Glutamatergic neuron (in vitro differentiated cells): ENCODE results near the gene DNAJA2. TPM values are rescaled to one million over a fixed set of nuclear protein-coding genes. Genes with fewer than 3 reads are reported as not detected.
A peak's percentile ranks its signal among the peaks of the same experiment; 100 is the strongest.

Source experiments
- DNase-seq: peaks from one replicate; pipeline ENCODE4 v3.0.0; 2022
- H3K27ac Mint-ChIP-seq: one replicate; pipeline ENCODE4 v1.8.0; 2020; ENCODE audit warnings: mild to moderate bottlenecking, mixed read lengths, inconsistent platforms; ENCODE audit not compliant: unreplicated experiment
- H3K27me3 Mint-ChIP-seq: one replicate; pipeline ENCODE4 v1.8.0; 2020; ENCODE audit warnings: mild to moderate bottlenecking, moderate library complexity, mixed read lengths, inconsistent platforms; ENCODE audit not compliant: unreplicated experiment
- H3K36me3 Mint-ChIP-seq: one replicate; pipeline ENCODE4 v1.8.0; 2020; ENCODE audit warnings: mild to moderate bottlenecking, mixed read lengths, inconsistent platforms; ENCODE audit not compliant: unreplicated experiment
- H3K4me1 Mint-ChIP-seq: one replicate; pipeline ENCODE4 v1.8.0; 2020; ENCODE audit warnings: mild to moderate bottlenecking, low read depth, mixed read lengths, inconsistent platforms; ENCODE audit not compliant: unreplicated experiment
- H3K4me3 Mint-ChIP-seq: one replicate; pipeline ENCODE4 v1.8.0; 2020; ENCODE audit warnings: mild to moderate bottlenecking, mixed read lengths, inconsistent platforms; ENCODE audit not compliant: unreplicated experiment
- H3K9me3 Mint-ChIP-seq: one replicate; pipeline ENCODE4 v1.8.0; 2020; ENCODE audit warnings: mild to moderate bottlenecking, moderate library complexity, mixed read lengths, inconsistent platforms; ENCODE audit not compliant: unreplicated experiment
- total RNA-seq: library from RNA; stranded (reverse); fragmentation: NEBNext Ultra II Directional; extraction: Animal tissue kit (Norgen Biotek cat#: 25700); gene quantifications from one replicate; pipeline ENCODE4 v1.2.1, GENCODE V29; 2021; ENCODE audit not compliant: unreplicated experiment
- TF ChIP-seq, protein P1 (sequence below): fragments of 200-600 bp; sonication (generic); IDR thresholded peaks from one replicate; pipeline ENCODE4 v1.5.0; 2021; ENCODE audit not compliant: partially characterized antibody, unreplicated experiment

The DNAJA2 gene
- total RNA-seq, 1 donor from 2014 or later: 95.8 TPM

DNA sequence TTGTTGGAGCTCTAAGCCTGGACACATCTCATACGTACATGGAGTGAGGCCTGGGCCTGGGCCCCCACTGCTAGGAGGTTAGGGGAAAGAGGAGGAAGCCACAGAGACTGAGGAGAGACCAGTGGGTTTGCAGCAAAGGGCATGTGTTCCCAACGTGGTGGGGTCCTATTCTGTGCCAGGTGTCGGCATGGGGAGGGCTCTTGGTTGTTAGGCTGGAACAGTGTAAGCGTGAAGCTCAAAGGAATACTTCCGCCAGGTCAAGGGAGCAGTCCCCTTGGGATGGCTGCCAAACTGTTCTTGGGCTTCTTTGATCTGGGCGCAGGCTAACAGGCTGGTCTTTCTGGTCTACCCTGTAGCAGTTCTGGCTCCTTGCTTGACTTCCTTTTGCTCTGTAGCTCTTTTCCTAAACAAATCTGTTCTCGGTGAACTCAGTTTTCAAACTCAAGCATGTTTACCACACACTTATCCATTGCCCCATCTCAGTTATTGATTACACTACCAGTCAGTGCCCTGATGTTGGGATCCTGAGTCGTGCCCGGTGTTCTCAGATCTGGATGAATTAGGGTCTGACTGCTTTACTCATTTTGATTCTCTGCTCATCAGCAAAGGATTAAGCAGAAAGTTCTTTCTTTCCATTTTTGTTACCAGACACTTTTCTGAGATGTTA is 52.9 kb downstream of the DNAJA2 start:
- H3K27me3 Mint-ChIP-seq: peaks cover 29% of the 10 kb centered on the region
- peaks cover 11% of the 10 kb centered on the region for H3K36me3 Mint-ChIP-seq
- H3K4me1 Mint-ChIP-seq: peaks cover 52% of the 10 kb centered on the region
- no peak for DNase-seq
- peak overlapping the region; percentile 97 for H3K27ac Mint-ChIP-seq
- peak overlapping the region; percentile 87 for H3K4me3 Mint-ChIP-seq
- TF ChIP-seq, protein P1, sequence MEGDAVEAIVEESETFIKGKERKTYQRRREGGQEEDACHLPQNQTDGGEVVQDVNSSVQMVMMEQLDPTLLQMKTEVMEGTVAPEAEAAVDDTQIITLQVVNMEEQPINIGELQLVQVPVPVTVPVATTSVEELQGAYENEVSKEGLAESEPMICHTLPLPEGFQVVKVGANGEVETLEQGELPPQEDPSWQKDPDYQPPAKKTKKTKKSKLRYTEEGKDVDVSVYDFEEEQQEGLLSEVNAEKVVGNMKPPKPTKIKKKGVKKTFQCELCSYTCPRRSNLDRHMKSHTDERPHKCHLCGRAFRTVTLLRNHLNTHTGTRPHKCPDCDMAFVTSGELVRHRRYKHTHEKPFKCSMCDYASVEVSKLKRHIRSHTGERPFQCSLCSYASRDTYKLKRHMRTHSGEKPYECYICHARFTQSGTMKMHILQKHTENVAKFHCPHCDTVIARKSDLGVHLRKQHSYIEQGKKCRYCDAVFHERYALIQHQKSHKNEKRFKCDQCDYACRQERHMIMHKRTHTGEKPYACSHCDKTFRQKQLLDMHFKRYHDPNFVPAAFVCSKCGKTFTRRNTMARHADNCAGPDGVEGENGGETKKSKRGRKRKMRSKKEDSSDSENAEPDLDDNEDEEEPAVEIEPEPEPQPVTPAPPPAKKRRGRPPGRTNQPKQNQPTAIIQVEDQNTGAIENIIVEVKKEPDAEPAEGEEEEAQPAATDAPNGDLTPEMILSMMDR: no peak
- H3K9me3 Mint-ChIP-seq: peaks cover 29% of the 10 kb centered on the region

DNA sequence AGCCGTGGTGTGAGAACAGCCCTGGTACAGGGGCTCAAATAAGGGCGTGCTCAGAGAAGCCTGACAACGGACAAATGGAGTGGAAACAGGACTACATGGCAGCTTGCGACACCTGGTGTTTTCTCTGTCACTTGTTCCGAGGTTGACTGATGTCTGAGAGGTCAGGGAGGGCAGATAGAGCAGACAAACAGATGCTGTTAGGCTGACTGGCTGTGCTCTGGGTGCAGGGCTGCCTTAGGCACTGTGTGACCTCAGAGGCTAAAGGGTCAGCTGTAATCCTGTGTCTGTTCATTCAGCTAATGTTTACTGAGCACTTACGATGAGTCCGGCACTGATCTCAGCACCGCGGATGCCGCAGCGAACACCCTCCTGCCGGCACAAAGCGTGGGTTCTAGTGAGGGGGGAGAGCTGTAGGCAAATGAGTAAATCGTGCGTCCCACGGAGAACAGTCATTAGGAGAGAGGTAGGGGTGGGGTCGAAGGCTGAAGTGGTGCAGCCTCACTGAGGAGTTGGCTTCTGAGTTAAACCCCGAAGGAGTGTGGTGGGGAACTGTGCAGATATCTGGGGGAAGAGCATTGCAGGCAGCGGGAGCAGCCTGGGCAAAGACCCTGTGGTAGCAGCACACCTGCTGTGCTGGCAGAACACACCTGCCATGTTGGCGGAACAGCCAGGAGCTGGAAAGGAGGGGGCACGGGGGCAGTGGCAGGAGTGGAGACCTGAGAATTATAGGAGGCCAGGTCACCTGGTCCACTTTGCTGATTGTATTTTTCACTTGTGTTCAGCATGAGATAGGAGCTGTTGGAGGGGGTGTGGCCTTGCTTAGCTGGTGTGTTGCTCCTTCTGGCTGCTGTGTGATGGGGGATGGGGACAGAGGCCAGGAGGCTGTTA is 54.3 kb downstream of the DNAJA2 start:
- TF ChIP-seq, protein P1: no peak
- H3K4me3 Mint-ChIP-seq: peak overlapping the region; percentile 87
- peaks cover 61% of the 10 kb centered on the region for H3K4me1 Mint-ChIP-seq
- H3K9me3 Mint-ChIP-seq: peaks cover 35% of the 10 kb centered on the region
- peak overlapping the region; percentile 97 for H3K27ac Mint-ChIP-seq
- DNase-seq: peak; percentile 86
- peaks cover 17% of the 10 kb centered on the region for H3K36me3 Mint-ChIP-seq
- peaks cover 37% of the 10 kb centered on the region for H3K27me3 Mint-ChIP-seq

DNA sequence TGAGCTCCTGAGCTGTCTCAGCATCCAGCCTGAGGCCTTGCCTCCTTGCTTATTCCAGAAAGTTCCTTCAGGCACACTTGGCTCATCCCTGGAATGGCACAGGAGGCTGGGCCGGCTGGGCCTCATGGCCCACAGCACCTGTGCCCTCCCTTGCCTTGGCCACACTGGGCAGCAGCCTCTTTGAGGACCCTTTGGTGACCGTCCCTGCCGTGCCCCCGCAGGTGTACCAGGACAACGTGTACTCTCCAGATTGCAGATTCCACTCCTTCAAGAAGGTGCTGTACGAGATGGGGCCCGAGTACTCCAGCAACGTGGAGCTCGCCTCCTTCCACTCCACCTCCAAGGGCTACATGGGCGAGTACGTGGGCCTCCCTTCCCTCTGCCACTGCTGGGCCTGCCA is 55.1 kb downstream of the DNAJA2 start:
- H3K9me3 Mint-ChIP-seq: peaks cover 35% of the 10 kb centered on the region
- H3K27me3 Mint-ChIP-seq: peaks cover 39% of the 10 kb centered on the region
- peak overlapping the region; percentile 50 for H3K4me3 Mint-ChIP-seq
- H3K36me3 Mint-ChIP-seq: peaks cover 17% of the 10 kb centered on the region
- H3K27ac Mint-ChIP-seq: peak overlapping the region; percentile 97
- H3K4me1 Mint-ChIP-seq: peaks cover 62% of the 10 kb centered on the region
- DNase-seq: no peak
- TF ChIP-seq, protein P1: no peak

DNA sequence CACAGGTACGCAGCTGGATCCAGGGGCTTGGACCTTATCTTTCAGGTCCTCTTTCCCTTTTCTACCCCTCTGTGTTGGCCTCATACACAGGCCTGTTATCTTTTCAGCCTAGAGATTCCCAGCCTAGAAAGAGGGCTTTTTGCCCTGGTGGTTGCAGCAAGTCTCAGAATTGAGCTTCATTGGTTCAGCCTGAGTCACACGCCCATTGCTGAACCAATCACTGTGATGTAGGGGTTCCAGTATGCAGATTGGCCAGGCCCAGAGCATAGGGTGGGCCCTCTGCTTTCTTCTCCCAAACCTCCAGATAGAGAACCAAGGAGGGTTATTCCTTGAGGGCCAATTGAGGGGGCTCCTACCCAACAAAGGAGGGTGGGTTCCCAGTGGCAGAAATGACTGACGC is 56.5 kb downstream of the DNAJA2 start:
- Mint-ChIP-seq H3K9me3 (peaks cover 35% of the 10 kb centered on the region), H3K4me1 (peaks cover 63% of the 10 kb centered on the region), H3K27me3 (peaks cover 39% of the 10 kb centered on the region), H3K36me3 (peaks cover 12% of the 10 kb centered on the region), H3K27ac (peak overlapping the region; percentile 35), H3K4me3 (peak overlapping the region; percentile 12)
- TF ChIP-seq, protein P1: no peak
- no peak for DNase-seq
